Activated CD8-positive, alpha-beta memory T cell treated with anti-CD3 and anti-CD28 coated beads, Interleukin-2, amount 50 U/mL, for 1 hour (primary cell): ENCODE results near the gene EPB41L2.
"Not testable (repeated sequence)": the region's sequence is repeated elsewhere in the genome, so short reads cannot be mapped to it uniquely, and the experiment has no call there.

Experiments
- DNase-seq: peaks from one replicate; pipeline ENCODE4 v3.0.0-alpha.2; 2020; ENCODE audit errors: extremely low read depth

EPB41L2 gene

DNA sequence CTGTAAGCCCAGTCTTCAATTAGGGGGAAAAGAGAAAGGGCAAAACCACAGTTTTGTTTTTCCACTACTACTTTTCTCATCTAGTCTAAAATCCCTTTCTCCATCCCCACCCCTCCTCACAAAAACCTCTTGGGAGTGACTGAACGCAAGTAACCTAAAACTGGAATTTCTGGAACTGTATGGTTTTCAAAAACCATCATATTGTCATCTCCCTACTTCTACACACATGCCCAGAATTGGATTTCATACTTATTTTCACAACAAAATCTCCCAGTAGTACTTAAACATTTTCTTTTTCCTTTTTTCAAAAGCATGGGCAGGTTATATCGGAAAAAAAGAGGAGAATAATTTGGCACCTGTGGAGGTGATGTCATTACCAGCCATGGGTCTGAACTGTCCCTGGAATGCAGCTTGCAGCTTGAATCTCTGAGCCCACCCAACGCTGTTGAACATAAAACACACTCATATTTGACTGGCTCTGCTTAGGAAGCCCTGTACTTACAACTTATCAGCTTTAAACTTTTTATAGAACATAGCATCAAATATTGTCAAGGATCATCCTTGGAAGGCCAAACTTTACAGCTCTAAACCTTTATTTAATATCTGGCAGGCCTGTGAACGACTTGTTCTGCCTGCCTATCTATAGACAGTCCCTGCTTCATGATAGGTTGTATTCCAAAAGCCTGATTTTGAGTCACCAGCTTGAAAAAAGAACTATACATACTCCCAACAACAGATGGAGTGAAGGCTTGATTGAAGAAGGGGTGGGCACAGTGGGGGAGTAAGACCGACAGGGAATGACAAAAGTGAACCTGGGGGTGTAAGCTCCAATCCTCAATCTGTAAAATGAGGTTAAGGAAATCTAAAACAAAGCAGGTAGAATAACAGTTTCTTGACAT lies 59.3 kb downstream of the EPB41L2 start:
- DNase-seq, result no peak

DNA sequence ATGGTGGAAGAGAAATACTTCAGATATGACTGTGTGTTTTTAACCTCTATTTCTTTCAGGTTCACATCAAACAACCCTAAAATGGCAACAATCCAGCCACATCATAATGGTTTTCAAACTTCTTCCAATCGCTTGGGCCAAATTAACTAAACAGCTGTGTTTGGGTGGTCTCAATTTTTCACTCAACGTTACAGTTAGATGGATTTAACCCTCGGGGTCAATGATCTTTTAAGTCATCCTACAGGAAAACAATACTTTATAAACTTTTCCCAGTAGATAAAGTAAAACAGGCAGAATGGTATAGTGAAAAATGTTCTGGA lies 60.4 kb downstream of the EPB41L2 start:
- no peak for DNase-seq

DNA sequence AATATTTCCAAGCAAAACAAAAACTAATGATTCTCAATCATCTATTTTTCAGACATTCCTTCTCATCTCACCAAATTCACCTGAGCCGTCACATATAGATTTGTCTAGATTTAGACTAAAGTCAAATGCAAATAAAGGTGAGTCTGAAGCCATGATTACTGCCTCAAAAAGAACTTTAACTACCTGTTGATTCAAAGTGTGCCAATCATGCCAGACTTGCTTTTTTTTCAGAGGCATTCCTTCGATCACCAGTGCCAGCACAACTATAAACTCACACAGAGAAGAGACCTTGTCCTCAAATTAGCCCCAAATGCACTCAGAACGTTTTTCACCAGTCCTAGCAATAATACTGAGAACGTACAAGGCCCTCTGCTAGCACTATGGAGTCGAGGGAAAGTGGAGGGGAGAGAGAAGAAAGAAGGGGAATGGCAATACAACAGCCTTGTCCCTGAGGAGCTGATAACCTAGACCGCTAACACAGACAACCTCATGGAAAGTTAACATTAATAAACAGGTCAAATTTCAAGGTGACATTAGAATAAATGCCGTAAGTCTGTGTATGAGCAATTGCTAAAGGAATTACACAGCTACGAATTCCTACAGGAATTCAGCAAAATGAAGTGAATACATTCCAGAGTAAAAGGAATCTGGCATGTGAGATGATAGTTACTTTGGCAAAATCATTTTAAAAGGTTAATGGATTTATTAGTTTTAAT lies 60.9 kb downstream of the EPB41L2 start:
- no peak for DNase-seq

DNA sequence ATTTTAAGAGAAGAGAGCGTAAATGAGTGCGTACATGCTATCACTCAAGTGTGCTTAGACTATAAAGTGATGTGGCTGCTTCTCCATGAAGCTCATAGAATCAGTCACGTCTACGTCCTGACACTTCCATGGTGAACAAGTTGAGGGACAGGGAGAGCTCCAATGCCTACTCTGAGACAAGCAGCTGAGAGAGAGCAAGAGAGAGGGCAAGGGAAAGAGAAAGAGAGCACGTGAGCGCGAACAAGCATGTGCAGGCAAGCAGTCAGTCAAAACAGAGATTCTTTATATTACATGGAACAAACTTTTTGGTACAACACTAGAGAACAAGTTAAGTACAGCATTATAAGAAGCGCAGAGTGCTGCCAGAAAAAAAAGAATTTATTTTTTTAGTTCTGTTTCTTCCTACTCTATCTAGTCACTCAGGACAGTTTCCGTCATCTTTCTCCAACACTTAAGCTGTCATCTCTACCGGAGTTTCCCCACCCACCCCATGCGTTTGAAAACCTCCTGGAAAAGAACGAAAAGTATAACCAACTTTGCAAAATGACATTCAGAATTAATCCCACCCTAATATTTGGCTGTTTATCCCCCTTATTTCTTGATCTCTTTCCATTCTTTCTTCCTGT lies 61.8 kb downstream of the EPB41L2 start:
- DNase-seq, result no peak

DNA sequence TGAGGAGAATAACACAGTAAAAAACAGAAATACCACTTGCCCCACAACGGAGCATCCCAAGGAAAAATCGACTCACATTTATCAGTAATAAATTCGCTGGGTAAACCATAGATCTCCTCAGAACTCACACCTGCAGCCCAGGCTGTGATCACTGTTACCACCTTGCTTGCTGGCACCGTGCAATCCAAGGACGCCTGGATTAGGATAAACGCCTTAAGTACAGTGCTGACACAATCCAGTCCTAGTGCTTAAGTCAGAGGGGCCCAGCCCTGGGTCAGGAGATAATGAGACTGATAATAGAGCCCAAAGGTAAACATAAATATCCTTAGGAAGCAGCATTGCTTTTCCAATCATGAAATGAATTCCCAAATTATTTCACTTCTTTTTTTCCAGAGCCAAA lies 62.5 kb downstream of the EPB41L2 start:
- DNase-seq, result no peak

DNA sequence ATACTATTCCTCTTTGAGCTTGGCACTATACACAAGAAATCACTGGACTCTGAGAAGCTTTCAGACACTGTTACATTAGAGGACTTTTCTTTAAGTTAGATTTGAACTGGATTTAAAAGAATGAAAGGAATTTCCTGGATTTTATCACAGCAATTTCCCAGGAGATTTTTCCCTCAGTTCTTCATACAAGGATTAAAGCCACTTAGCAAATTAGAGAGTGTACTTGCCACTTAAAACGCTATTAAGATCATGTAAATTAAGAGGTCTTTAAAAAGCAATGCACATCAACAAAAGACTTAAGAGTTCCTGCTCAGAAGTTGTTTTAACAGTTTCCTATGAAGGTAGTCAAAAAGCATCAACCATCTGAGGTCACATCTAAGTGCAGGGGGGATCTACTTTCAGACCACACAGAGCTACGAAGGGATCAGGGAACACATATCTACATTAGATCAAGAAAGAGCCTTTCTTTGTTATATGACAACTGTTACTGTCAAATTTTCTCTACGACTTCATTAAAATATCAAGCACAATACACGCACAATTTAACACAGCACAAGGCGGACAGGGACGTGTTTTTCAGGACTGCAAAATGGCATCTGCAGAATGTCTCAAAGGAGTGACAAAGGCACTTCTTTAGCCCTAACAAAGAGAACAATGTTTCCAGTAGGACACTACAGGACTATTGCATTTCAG lies 65.8 kb downstream of the EPB41L2 start:
- DNase-seq, result no peak

DNA sequence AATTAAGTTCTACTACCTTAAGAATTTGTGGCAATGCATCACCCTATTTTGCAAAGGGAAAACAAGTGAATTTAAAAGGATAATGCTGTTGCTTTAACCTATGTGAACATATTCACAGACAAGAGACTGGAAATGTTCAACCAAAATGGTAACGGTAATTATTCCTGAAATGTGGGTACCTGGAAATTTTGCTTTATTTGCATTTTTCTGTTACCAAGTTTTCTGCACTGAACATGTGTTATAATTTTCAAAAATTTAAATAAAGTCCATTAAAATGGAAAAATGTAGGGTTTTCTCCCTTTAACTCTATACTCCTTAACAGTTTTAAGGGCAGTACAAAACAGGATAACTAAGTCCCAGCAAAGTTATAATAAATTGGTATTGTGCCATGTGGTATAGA lies 66.4 kb downstream of the EPB41L2 start:
- no peak for DNase-seq

DNA sequence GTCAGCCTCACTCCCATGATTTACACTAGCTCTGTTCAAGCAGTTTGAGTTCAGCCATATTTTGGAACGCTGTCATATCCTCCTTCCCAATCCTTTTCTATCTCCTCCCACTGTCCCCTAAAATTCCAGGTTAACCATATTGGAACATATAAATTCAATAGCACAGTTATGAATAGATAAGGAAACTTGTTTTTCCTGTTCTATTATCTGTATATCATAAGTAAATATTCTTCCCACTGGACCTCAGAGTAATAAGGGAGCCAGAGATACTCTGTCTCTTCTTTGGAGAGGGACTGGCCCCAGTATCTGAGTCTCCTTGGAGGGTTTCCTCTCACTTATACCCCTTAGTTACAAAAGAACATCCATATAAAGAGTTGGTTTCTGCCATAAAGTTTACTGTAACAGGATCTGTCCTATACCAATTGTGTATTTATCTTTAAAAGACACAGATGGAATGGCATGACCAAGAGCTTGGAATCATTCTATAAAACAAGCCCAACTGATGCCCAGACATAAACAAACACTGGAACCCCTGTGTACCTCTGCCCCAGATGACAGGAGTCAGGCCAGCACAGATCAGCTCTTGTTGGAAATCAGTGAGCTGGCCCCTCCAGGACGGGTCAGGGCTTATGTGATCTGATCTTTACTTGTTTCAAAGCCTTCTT lies 67.1 kb downstream of the EPB41L2 start:
- DNase-seq, result no peak

DNA sequence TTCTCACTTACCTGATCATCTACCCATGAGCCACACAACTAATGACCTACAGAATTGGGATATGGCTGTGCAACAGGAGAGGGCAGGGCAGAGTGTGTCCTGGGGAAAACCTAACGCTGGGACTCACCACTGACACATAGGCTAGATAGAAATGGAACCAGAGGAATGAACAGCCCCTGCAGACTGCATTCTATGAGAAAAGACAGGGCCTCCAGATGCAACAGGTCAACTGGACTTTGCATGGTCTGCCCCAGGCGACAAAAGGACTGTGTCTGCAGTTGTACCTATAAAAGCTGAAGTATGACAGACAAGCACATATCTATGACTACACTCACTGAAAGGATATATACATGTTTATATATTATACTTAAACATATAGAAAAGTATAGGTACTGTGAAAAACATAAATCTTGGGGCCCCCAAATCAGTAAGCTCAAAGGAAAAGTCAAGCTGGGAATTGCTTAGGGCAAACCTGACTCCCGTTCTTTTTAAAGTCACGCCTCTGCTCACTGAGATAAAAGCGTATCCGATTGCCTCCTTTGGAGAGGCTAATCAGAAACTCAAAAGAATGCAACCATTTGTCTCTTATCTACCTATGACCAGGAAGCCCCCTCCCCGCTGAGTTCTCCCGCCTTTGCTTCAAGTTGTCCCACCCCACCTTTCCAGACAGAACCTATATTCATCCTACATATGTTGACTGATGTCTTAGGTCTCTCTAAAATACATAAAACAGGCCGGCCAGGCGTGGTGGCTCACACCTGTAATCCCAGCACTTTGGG lies 68.5 kb downstream of the EPB41L2 start:
- DNase-seq, result no peak

DNA sequence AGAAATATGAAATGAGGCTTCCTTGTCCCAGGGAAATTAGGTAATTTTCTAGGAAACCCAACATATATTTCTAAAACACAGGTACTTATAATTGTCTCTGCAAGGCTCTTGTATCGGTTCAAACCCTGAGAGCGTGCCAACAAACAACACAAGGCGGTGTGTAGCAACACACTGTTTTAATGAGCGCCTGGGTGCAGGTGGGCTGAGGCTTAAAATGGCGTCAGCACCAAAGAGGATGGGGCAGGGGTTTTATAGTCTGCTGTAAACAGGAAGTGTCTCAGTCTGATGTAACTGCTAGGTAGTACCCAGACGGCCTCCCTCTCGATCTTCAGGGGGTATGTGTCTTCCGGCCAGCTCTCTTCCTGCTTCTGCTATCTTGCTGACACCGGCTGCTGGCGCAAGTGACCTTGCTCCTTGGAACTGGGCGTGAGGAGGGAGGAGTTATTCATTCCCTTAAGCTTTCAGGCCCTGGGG lies 69.7 kb downstream of the EPB41L2 start:
- no peak for DNase-seq

DNA sequence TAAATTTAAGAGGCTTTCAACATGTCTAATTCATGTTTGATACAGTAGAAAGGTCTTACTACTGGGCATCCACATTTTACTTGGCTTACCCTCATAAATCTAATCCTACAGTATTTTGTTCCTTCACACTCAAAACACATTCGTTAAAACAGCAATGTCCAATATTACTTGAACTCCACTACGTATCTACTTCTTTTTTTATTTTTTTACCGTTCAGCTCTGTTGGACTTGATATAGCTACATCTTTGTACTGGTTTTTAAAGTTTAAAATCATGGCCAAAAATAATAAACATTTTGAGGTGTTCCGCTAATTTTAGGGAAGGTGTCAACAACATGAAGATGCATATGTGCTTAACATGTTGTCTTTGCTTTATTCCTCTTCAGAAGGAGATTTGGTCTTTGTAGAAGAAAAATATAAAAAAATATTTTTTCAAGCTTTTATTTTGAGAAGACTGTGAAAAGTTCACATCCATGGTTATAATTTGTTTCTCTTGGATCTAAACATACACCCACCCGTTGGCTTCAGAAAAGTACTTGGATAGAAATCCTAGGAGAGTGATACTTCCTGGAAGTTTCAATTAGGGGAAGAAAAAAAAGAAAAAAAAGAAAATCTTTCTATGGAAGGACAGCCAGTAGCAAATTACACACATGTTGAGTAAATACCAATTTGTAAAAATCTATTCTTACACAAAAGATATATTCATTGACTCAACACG lies 71.5 kb downstream of the EPB41L2 start:
- DNase-seq, result no peak

DNA sequence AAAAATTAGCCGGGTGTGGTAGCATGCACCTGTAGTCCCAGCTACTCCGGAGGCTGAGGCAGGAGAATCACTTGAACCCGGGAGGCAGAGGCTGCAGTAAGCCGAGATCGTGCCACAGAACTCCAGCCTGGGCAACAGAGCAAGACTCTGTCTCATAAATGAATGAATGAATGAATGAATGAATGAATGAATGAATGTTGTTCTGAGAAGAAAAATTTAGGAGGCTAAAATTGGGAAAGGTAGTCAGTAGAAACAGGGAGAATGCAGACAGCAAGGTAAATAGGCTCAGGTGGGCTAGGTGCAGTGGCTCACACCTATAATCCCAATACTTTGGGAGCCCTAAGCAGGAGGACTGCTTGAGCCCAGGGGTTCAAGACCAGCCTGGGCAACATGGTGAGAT lies 75.5 kb downstream of the EPB41L2 start:
- not testable (repeated sequence) for DNase-seq

DNA sequence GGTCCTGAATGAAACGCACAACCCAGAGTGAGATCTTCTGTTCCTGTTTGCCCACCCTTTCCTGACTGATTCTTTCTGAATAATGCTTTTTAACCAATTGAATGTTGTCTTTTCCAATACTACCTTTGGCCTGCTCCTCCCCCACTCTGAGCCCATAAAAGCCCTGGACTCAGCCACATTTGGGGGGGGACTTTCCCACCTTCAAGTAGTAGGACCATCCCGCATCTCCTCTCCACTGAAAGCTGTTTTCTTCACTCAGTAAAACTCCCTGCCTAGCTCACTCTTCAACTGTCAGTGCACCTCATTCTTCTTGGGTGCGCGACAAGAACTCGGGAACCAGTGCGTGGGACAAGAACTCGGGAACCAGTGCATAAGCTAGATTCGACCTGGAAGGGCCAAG lies 77.9 kb downstream of the EPB41L2 start:
- no peak for DNase-seq

DNA sequence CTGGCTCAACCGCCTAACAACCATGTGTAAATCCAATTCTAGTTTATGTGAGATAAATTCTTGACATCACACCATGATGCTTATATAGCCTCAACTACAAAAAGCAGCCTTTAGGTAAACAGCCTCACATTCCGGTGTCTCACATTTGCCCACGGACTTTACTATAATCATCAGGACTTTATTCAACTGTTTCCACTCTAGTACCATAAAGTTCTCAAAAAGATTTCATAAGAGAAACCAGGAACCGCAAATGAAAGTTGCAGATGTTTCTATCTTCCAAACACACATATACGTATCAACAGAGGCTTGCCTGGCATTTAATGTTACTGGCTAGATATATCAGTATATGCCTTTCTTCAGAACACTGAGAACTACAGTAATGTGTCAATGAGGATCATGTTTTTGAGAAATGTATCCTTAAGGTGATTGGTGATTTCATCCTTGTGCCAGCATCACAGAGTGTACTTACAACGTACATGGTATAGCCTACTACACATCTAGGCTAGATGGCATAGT lies 80.0 kb downstream of the EPB41L2 start:
- DNase-seq, result no peak

DNA sequence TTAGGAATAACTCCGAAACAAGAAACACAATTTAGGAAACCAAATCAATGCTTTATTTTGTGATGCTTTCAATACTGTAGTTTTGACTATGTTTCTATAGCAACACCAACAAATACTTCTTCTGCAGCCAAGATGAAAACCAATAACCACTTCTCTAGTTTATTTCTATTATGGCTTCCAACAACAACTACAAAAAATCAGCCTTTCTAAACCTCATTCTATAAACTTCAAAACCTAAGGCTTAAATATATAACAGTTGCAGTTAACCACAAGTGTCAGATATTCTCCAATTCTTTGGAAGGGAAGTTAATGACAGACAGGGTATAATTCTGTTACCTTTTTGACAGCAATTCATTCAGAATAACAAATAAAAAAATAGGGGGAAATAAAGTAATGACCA lies 80.9 kb downstream of the EPB41L2 start:
- DNase-seq, result no peak

DNA sequence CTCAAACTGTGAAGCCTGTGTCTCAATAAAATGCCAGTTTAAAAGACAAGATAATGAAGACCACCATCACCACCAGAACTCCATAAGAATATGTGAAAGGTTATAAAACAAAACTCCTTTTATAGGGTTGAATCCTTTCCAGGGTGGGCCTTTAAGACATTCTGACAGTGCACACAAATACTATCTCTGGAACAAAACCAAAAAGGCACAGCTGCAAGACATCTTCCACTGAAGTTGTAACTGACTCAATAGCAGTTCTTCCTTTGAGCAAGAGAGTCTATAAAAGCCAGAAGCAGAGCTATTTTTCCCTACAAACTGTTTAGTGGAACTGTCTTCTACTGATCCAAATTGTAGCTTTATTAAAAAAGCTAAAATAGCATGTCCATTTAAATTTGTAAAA lies 81.6 kb downstream of the EPB41L2 start:
- DNase-seq, result no peak

DNA sequence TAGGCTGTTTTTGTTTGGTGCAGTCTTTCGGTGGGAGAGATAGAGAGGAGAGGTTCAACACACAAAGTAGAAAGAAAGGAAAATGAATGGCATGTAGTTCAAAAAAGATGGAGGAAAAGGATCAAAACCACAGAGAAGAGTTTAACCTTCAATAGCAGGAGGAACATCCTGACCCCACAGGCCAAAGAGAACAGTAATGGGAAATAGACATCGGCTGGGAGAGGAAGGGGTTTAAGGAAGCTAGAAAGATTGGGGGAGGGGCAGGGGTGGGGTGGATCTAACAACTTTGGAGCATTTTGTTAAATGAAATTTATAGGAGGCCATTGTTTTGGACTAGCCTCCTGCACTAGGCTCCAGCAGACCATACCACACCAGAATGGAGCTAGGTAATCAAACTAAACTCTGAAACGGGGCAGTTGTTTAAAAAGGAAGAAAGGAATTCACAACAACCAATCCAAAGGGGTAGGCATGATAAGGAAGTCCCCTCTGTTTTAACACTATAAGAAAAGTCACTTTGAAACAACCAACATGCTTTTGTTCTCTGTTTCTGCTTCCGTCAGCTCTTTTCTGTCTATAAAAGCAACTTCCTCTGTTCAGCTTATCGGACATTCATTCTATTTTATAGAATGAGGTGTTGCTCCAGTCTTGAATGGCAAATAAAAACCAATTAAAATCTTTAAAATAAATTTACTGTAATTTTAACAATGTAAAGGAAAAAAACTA lies 82.6 kb downstream of the EPB41L2 start:
- DNase-seq, result no peak

DNA sequence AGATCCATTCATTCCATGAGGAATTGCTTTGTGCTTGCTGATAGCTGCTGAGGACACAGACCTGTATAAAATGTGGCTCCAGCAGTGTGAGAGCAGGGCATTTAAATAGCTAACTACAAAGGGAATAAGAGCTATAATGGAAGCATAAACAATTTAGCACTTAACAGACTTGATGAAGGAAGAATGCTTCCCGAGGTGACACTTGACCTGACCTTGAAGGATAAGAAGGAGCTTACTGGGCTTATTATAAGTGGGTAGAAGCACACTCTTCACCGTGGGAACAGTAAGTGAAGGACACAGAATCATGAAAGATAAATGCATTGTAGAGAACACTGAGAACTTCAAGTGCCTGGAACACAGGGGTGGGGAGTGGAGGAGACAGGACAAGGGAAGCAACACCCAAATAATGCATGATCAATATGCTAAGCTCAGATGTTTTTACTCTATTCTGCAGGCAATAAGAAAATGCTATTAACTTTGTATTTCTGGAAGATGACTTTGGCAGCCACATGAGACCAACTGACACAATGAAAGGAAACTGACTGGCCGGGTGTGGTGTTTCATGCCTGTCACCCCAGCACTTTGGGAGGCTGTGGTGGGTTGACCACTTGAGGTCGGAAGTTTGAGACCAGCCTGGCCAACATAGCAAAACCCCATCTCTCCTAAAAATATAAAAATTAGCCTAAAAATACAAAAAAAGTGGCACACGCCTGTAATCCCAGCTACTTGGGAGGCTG lies 84.2 kb downstream of the EPB41L2 start:
- no peak for DNase-seq

DNA sequence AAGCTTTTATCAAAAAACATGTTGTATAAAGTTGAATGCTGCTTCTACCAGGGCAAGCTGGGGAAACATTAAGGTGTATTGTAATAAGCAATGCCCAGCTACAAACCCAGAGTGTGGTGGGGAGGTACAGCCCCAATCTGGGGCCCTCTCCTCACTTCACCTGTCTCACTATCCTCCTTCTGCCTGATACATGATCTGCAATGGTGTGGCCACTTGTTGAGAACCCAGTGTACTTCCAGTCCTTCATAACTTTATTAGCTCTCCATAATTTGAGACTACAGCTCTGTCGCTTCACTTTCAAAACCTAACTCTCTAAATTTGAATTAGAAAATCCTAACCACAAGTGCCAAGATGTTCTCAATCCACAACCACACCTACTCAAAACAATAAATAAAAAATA lies 84.9 kb downstream of the EPB41L2 start:
- no peak for DNase-seq
